ENCODE data around the gene ACTBL2. TPM values are rescaled to one million over a fixed set of nuclear protein-coding genes. Genes with fewer than 3 reads are reported as not detected.

The ACTBL2 gene
- polyA plus RNA-seq, 1 donor (not counting 4 experiments of a cell fraction or from before 2014, with no cell fraction given) = 0.68 TPM

GRCh38 chr5:57478826-57479225 is 3.8 kb downstream of the ACTBL2 start:
- TF ChIP-seq CTCF (optimal IDR thresholded peaks at IDR 0.05 in 1 of 3, IDR thresholded peaks at IDR 0.05 in 1 of 3, conservative IDR thresholded peaks at IDR 0.05 in 1 of 3; ENCODE audit: extremely low read depth in 1 of 3, insufficient read depth in 2 of 3, low read length in 3 of 3) (no peak), EZH2 (IDR thresholded peaks at IDR 0.05; ENCODE audit: low read length) (no peak)
- DNase-seq (ENCODE audit: low read depth, low spot score) (no peak), FAIRE-seq (no peak)
- no peaks in the 10 kb centered on the region for H3K9me1 ChIP-seq (ENCODE audit: control insufficient read depth, extremely low read depth, insufficient read depth, low read length)
- H3K4me2 ChIP-seq (ENCODE audit: control insufficient read depth, extremely low read depth, insufficient read depth, low read depth, low read length) = no peak overlapping the region
- H3K9me3 ChIP-seq (ENCODE audit: control insufficient read depth, low read depth, low read length) = no peaks in the 10 kb centered on the region
- H3K27me3 ChIP-seq (ENCODE audit: control insufficient read depth, extremely low read depth, insufficient read depth, low read length) = no peaks in the 10 kb centered on the region
- H2AFZ ChIP-seq (ENCODE audit: control insufficient read depth, low read length) = no peak overlapping the region
- dilution Hi-C loops (cut with MboI; ENCODE audit: extremely low pct_ligation_motif_present, low sequenced_read_pairs) = no loop called here
- no peaks in the 10 kb centered on the region for H4K20me1 ChIP-seq (ENCODE audit: control insufficient read depth, extremely low read depth, insufficient read depth, low read length)
- no peaks in the 10 kb centered on the region for H3K79me2 ChIP-seq (ENCODE audit: control insufficient read depth, insufficient read depth, low read length)
- no peak overlapping the region for H3K9ac ChIP-seq (ENCODE audit: control insufficient read depth, extremely low read depth, insufficient read depth, low read length)
- no peak overlapping the region for H3K4me3 ChIP-seq (ENCODE audit: control insufficient read depth in 2 of 3, extremely low read depth in 1 of 3, insufficient read depth in 2 of 3, low read depth in 1 of 3, low read length in 3 of 3)
- peaks cover 7% of the 10 kb centered on the region for H3K4me1 ChIP-seq (ENCODE audit: control insufficient read depth, extremely low read depth, insufficient read depth, low read length)
- H3K27ac ChIP-seq (ENCODE audit: control insufficient read depth, insufficient read depth, low read length) = no peak overlapping the region
- no peaks in the 10 kb centered on the region for H3K36me3 ChIP-seq (ENCODE audit: control insufficient read depth in 2 of 2, extremely low read depth in 1 of 2, insufficient read depth in 2 of 2, low read length in 2 of 2)

- H3K4me1 ChIP-seq (ENCODE audit: control insufficient read depth, extremely low read depth, insufficient read depth, low read length) = no peaks in the 10 kb centered on the region
- no peak overlapping the region for H2AFZ ChIP-seq (ENCODE audit: control insufficient read depth, low read length)
- H3K79me2 ChIP-seq (ENCODE audit: control insufficient read depth, insufficient read depth, low read length) = no peaks in the 10 kb centered on the region
- H4K20me1 ChIP-seq (ENCODE audit: control insufficient read depth, extremely low read depth, insufficient read depth, low read length) = no peaks in the 10 kb centered on the region
- DNase-seq (ENCODE audit: low read depth, low spot score) = no peak
- TF ChIP-seq EZH2 (IDR thresholded peaks at IDR 0.05; ENCODE audit: low read length) (no peak), CTCF (optimal IDR thresholded peaks at IDR 0.05 in 1 of 3, IDR thresholded peaks at IDR 0.05 in 1 of 3, conservative IDR thresholded peaks at IDR 0.05 in 1 of 3; ENCODE audit: extremely low read depth in 1 of 3, insufficient read depth in 2 of 3, low read length in 3 of 3) (no peak)
- no peak overlapping the region for H3K4me3 ChIP-seq (ENCODE audit: control insufficient read depth in 2 of 3, extremely low read depth in 1 of 3, insufficient read depth in 2 of 3, low read depth in 1 of 3, low read length in 3 of 3)
- no peaks in the 10 kb centered on the region for H3K27me3 ChIP-seq (ENCODE audit: control insufficient read depth, extremely low read depth, insufficient read depth, low read length)
- dilution Hi-C loops (cut with MboI; ENCODE audit: extremely low pct_ligation_motif_present, low sequenced_read_pairs) = no loop called here
- H3K4me2 ChIP-seq (ENCODE audit: control insufficient read depth, extremely low read depth, insufficient read depth, low read depth, low read length) = no peak overlapping the region
- H3K9me1 ChIP-seq (ENCODE audit: control insufficient read depth, extremely low read depth, insufficient read depth, low read length) = no peaks in the 10 kb centered on the region
- FAIRE-seq = no peak
- no peak overlapping the region for H3K9ac ChIP-seq (ENCODE audit: control insufficient read depth, extremely low read depth, insufficient read depth, low read length)
- no peak overlapping the region for H3K27ac ChIP-seq (ENCODE audit: control insufficient read depth, insufficient read depth, low read length)
- H3K36me3 ChIP-seq (ENCODE audit: control insufficient read depth in 2 of 2, extremely low read depth in 1 of 2, insufficient read depth in 2 of 2, low read length in 2 of 2) = no peaks in the 10 kb centered on the region
- no peaks in the 10 kb centered on the region for H3K9me3 ChIP-seq (ENCODE audit: control insufficient read depth, low read depth, low read length)
These were observed 6.0 kb downstream of the ACTBL2 start for GRCh38 chr5:57476601-57477056.

All from keratinocyte (primary cell).